OCI-LY3 (cell line): ENCODE results near the gene PRRT1.

Source experiments
- EZH2phosphoT487 ChIP-seq: fragments of 200-600 bp; shearing (Covaris generic); IDR thresholded peaks from 2 replicates; pipeline ENCODE4 v1.6.1; 2018; ENCODE audit warnings: antibody characterized with exemption, mixed run types, low read depth
- TF ChIP-seq, protein P1 (sequence below): fragments of 200-600, 300-600 bp; sonication (generic); IDR thresholded peaks from 2 replicates; pipeline ENCODE4 v1.5.1; 2014; ENCODE audit warnings: antibody characterized with exemption, low read length, low read depth

DNA sequence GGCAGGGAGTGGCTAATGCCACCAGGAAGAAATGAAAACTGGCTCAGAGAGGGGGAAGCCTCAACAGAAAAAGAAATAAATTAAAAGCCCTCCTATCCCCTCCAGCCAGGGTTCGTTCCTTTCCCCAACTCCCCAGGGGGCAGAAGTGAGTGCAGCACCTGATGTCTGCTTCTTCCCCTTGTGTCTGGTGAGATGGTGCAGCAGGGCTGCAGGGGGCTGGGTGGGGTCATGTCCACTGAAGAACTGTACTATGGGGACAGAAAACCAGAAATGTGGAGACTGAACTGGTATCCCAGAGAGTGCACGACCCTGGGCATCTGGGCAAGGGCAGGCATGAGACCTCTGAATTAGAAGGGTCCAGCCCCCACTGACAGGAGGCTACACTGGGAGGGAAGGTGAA is 16.6 kb upstream of the PRRT1 start:
- TF ChIP-seq, protein P1, sequence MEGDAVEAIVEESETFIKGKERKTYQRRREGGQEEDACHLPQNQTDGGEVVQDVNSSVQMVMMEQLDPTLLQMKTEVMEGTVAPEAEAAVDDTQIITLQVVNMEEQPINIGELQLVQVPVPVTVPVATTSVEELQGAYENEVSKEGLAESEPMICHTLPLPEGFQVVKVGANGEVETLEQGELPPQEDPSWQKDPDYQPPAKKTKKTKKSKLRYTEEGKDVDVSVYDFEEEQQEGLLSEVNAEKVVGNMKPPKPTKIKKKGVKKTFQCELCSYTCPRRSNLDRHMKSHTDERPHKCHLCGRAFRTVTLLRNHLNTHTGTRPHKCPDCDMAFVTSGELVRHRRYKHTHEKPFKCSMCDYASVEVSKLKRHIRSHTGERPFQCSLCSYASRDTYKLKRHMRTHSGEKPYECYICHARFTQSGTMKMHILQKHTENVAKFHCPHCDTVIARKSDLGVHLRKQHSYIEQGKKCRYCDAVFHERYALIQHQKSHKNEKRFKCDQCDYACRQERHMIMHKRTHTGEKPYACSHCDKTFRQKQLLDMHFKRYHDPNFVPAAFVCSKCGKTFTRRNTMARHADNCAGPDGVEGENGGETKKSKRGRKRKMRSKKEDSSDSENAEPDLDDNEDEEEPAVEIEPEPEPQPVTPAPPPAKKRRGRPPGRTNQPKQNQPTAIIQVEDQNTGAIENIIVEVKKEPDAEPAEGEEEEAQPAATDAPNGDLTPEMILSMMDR: no peak
- no peak for TF ChIP-seq EZH2phosphoT487
